ENCODE measurements around the gene WDR70.
"Not testable (repeated sequence)": the region's sequence is repeated elsewhere in the genome, so short reads cannot be mapped to it uniquely, and the experiment has no call there.

GRCh38 chr5:37481395-37481794 lies 102.3 kb downstream of the WDR70 start:
- TF ChIP-seq POLR2A, CTCF, POLR2AphosphoS5, EP300 (IDR thresholded peaks at IDR 0.05): not testable (repeated sequence)

All from suprapubic skin (tissue), 4 donors.